H1 (cell line): Measurements from ENCODE around the gene RNF133. TPM values are rescaled to one million over a fixed set of nuclear protein-coding genes. Genes with fewer than 3 reads are reported as not detected.

ENCODE experiments used
- CTCF ChIA-PET: fragments of 300-600 bp; sonication (Branson Sonifier 250); formaldehyde crosslinking; loops from one replicate; lab custom pipeline; 2021; ENCODE audit not compliant: partially characterized antibody; lab: Charles Lee
- POLR2A ChIA-PET: fragments of 300-600 bp; sonication (Branson Sonifier 250); formaldehyde crosslinking; loops from one replicate; lab custom pipeline; 2021; ENCODE audit warnings: inconsistent platforms; ENCODE audit not compliant: partially characterized antibody; lab: Charles Lee
- DNase-seq, 2 experiments: peaks; one replicate each; pipeline versions ENCODE4 v3.0.0 to v3.0.0-alpha.2; 2010 to 2022; ENCODE audit warnings: low spot score in 2 of 2, low read depth in 1 of 2, mixed read lengths in 1 of 2
- FAIRE-seq: peaks from 2 replicates; lab custom pipeline; 2011; peaks lifted over from hg19 to GRCh38; lab: Jason Lieb, UNC
- H2AFZ ChIP-seq: 2 replicates; pipeline ENCODE4 v1.8.1; 2012; ENCODE audit warnings: low read length, inconsistent platforms
- H2AK5ac ChIP-seq: 2 replicates; pipeline ENCODE4 v1.6.1; 2013; ENCODE audit warnings: low read depth, low read length
- H2BK120ac ChIP-seq: replicated peaks from 2 replicates; pipeline ENCODE3; 2013; ENCODE audit warnings: low read depth, low read length, inconsistent platforms
- H2BK12ac ChIP-seq: 2 replicates; pipeline ENCODE4 v1.6.1; 2013; ENCODE audit warnings: low read depth, low read length
- H2BK15ac ChIP-seq: 2 replicates; pipeline ENCODE4 v1.6.1; 2013; ENCODE audit warnings: low read length
- H2BK20ac ChIP-seq: 2 replicates; pipeline ENCODE4 v1.6.1; 2013; ENCODE audit warnings: low read length
- H2BK5ac ChIP-seq: 2 replicates; pipeline ENCODE4 v1.6.1; 2013; ENCODE audit warnings: low read depth, low read length
- H3K14ac ChIP-seq: 2 replicates; pipeline ENCODE4 v1.6.1; 2013; ENCODE audit warnings: inconsistent platforms; ENCODE audit not compliant: insufficient read length
- H3K18ac ChIP-seq: 2 replicates; pipeline ENCODE4 v1.6.1; 2013; ENCODE audit warnings: low read length; ENCODE audit errors: extremely low read depth
- H3K23ac ChIP-seq: 2 replicates; pipeline ENCODE4 v1.6.1; 2013; ENCODE audit warnings: inconsistent platforms; ENCODE audit not compliant: insufficient read length
- H3K23me2 ChIP-seq: 2 replicates; pipeline ENCODE4 v1.6.1; 2013; ENCODE audit warnings: low read depth, low read length
- H3K27ac ChIP-seq: 2 replicates; pipeline ENCODE4 v1.6.1; 2011; ENCODE audit warnings: low read depth, low read length, inconsistent platforms
- H3K27me3 ChIP-seq, 4 experiments: replicated peaks in 1 of 4; 1 replicate in 1 of 4; 2 replicates in 3 of 4; pipeline versions ENCODE4 v1.6.1 to v1.8.1; 2011 to 2013; ENCODE audit warnings: low read length in 3 of 4, mild to moderate bottlenecking in 3 of 4, inconsistent platforms in 2 of 4, mixed read lengths in 2 of 4, moderate library complexity in 1 of 4; ENCODE audit not compliant: control insufficient read depth in 3 of 4, insufficient read depth in 3 of 4; ENCODE audit errors: extremely low read depth in 1 of 4
- H3K36me3 ChIP-seq, 4 experiments: 2 replicates each; pipeline versions ENCODE4 v1.6.1 to v1.8.1; 2011 to 2013; ENCODE audit warnings: mild to moderate bottlenecking in 4 of 4, low read length in 3 of 4, moderate library complexity in 2 of 4, control low read depth in 1 of 4, inconsistent platforms in 1 of 4; ENCODE audit not compliant: insufficient read depth in 4 of 4, control insufficient read depth in 2 of 4
- H3K4ac ChIP-seq: replicated peaks from 2 replicates; pipeline ENCODE3; 2013; ENCODE audit warnings: low read length, low read depth, mixed read lengths, inconsistent platforms; ENCODE audit not compliant: insufficient read length
- H3K4me1 ChIP-seq, 4 experiments: replicated peaks in 1 of 4; 1 replicate in 1 of 4; 2 replicates in 3 of 4; pipeline versions ENCODE4 v1.6.1 to v1.8.1; 2011 to 2013; ENCODE audit warnings: low read length in 3 of 4, inconsistent platforms in 2 of 4, mixed read lengths in 1 of 4; ENCODE audit not compliant: insufficient read depth in 4 of 4, control insufficient read depth in 3 of 4
- H3K4me2 ChIP-seq, 2 experiments: 2 replicates each; pipeline versions ENCODE4 v1.6.1 to v1.8.1; 2011 to 2013; ENCODE audit warnings: low read depth in 2 of 2, low read length in 2 of 2, control low read depth in 1 of 2, inconsistent platforms in 1 of 2, mild to moderate bottlenecking in 1 of 2; ENCODE audit not compliant: insufficient read depth in 1 of 2
- H3K4me3 ChIP-seq, 4 experiments: fragments of 200-600, 300-600 bp in 1 of 4; sonication (generic), shearing (Covaris generic), sonication (Bioruptor Twin) in 1 of 4; 2 replicates each; pipeline versions ENCODE4 v1.5.1 to v1.8.1; 2011 to 2016; ENCODE audit warnings: low read length in 4 of 4, low read depth in 3 of 4, control low read depth in 2 of 4, inconsistent platforms in 2 of 4, mild to moderate bottlenecking in 2 of 4, mixed read lengths in 1 of 4, moderate library complexity in 1 of 4; ENCODE audit not compliant: insufficient read depth in 2 of 4; ENCODE audit errors: extremely low read depth in 1 of 4
- H3K56ac ChIP-seq: replicated peaks from 2 replicates; pipeline ENCODE3; 2013; ENCODE audit warnings: low read depth, mild to moderate bottlenecking, mixed read lengths, low read length, inconsistent platforms; ENCODE audit not compliant: insufficient read length
- H3K79me1 ChIP-seq: 2 replicates; pipeline ENCODE4 v1.6.1; 2013; ENCODE audit warnings: low read depth, low read length, control low read depth
- H3K79me2 ChIP-seq, 2 experiments: 2 replicates each; pipeline versions ENCODE4 v1.6.1 to v1.8.1; 2012 to 2013; ENCODE audit warnings: low read length in 2 of 2, mild to moderate bottlenecking in 2 of 2, inconsistent platforms in 1 of 2; ENCODE audit not compliant: insufficient read depth in 2 of 2, control insufficient read depth in 1 of 2
- H3K9ac ChIP-seq, 4 experiments: replicated peaks in 1 of 4; 1 replicate in 1 of 4; 2 replicates in 3 of 4; pipeline versions ENCODE4 v1.6.1 to v1.8.1; 2011 to 2013; ENCODE audit warnings: low read depth in 3 of 4, low read length in 3 of 4, control low read depth in 2 of 4, mild to moderate bottlenecking in 2 of 4, moderate library complexity in 2 of 4, inconsistent platforms in 1 of 4; ENCODE audit errors: extremely low read depth in 1 of 4
- H3K9me3 ChIP-seq, 2 experiments: 2 replicates each; pipeline versions ENCODE4 v1.6.1 to v1.8.1; 2012 to 2013; ENCODE audit warnings: mild to moderate bottlenecking in 2 of 2, moderate library complexity in 2 of 2, control low read depth in 1 of 2, inconsistent platforms in 1 of 2, low read depth in 1 of 2, low read length in 1 of 2, mixed read lengths in 1 of 2; ENCODE audit not compliant: insufficient read depth in 2 of 2
- H4K20me1 ChIP-seq, 2 experiments: replicated peaks in 1 of 2; 2 replicates each; pipeline versions ENCODE3 to v1.8.1; 2011 to 2013; ENCODE audit warnings: inconsistent platforms in 2 of 2, low read length in 2 of 2, mild to moderate bottlenecking in 1 of 2; ENCODE audit not compliant: insufficient read depth in 2 of 2, control insufficient read depth in 1 of 2
- H4K5ac ChIP-seq: 2 replicates; pipeline ENCODE4 v1.6.1; 2013; ENCODE audit warnings: low read length, low read depth, mixed read lengths, inconsistent platforms; ENCODE audit not compliant: insufficient read length
- H4K8ac ChIP-seq: 2 replicates; pipeline ENCODE4 v1.8.0; 2013; ENCODE audit warnings: mild to moderate bottlenecking, moderate library complexity, low read length, inconsistent platforms; ENCODE audit not compliant: insufficient read depth; ENCODE audit errors: extremely low read depth
- H4K91ac ChIP-seq: replicated peaks from 2 replicates; pipeline ENCODE3; 2013; ENCODE audit warnings: low read length, mixed read lengths, inconsistent platforms; ENCODE audit not compliant: insufficient read length
- BRCA1 ChIP-seq: IDR thresholded peaks from 2 replicates; pipeline ENCODE4 v1.6.1; 2012; ENCODE audit warnings: low read depth, low read length, improper control_type of control experiment
- POU5F1 ChIP-seq: IDR thresholded peaks from 2 replicates; pipeline ENCODE4 v1.6.1; 2011; ENCODE audit warnings: low read depth, mild to moderate bottlenecking, low read length, moderate library complexity
- WGBS, 2 experiments: shearing (Covaris generic) in 1 of 2; methylation state at CpG; one replicate each; pipeline versions ENCODE4 v1.1.6 to v1.1.7; 2013 to 2015; ENCODE audit warnings: low lambda C conversion rate in 2 of 2, mixed read lengths in 2 of 2, inconsistent platforms in 1 of 2, low coverage in 1 of 2, missing lambda C conversion rate in 1 of 2; ENCODE audit not compliant: insufficient replicate concordance in 2 of 2, insufficient coverage in 1 of 2, insufficient read length in 1 of 2; ENCODE audit errors: extremely low coverage in 1 of 2, missing lambda C conversion rate in 1 of 2; 5-methylcytosine and 5-hydroxymethylcytosine counted together
- polyA plus RNA-seq, 7 experiments: library from polyadenylated mRNA; depleted of rRNA in 3 of 7; stranded (reverse) in 5 of 7; unstranded in 2 of 7; fragments of >200 nt in 5 of 7; fragments of 200-250 nt in 2 of 7; gene quantifications; 1 replicate in 5 of 7; 2 replicates in 1 of 7; 4 replicates in 1 of 7; pipeline versions ENCODE4 v1.2.1 to v1.2.3, GENCODE V29; 2011 to 2013; ENCODE audit warnings: missing spikeins in 2 of 7, mixed read lengths in 2 of 7
- total RNA-seq: library from RNA; stranded (reverse); fragmentation: NEBNext Ultra II Directional; extraction: Animal tissue kit (Norgen Biotek cat#: 25700); gene quantifications from 2 replicates; pipeline ENCODE4 v1.2.1, GENCODE V29; 2021

The RNF133 gene
- total and polyA plus RNA-seq, 2 of the 8 experiments (the other 6 are each of a cell fraction or from before 2014, with no cell fraction given), result 0.09 to 0.39 TPM

- Histone ChIP-seq H3K4ac (no peak overlapping the region), H3K27ac (no peak overlapping the region), H3K27me3 (no peaks in the 10 kb centered on the region), H4K8ac (no peak overlapping the region), H3K9me3 (no peaks in the 10 kb centered on the region), H2BK120ac (no peak overlapping the region), H4K20me1 (no peaks in the 10 kb centered on the region), H3K79me1 (no peaks in the 10 kb centered on the region), H3K23me2 (no peaks in the 10 kb centered on the region), H3K9ac (no peak overlapping the region), H3K36me3 (no peaks in the 10 kb centered on the region), H3K56ac (no peak overlapping the region), H3K23ac (no peak overlapping the region), H3K4me2 (no peak overlapping the region), H3K4me3 (no peak overlapping the region), H2AK5ac (no peak overlapping the region), H3K4me1 (no peaks in the 10 kb centered on the region), H2BK12ac (no peak overlapping the region), H2BK20ac (no peak overlapping the region), H2BK5ac (no peak overlapping the region), H3K79me2 (no peaks in the 10 kb centered on the region), H3K14ac (no peak overlapping the region), H4K5ac (no peak overlapping the region), H2AFZ (no peak overlapping the region), H2BK15ac (no peak overlapping the region), H4K91ac (no peak overlapping the region), H3K18ac (no peak overlapping the region)
- FAIRE-seq (no peak), DNase-seq (no peak)
- POLR2A ChIA-PET, result no interaction called here
- CTCF ChIA-PET, result no interaction called here
- 98% methylated on average over 2 of the region's 2 CpGs; no CpG with 5 or more reads in 1 of the 2 experiments for WGBS, 2 experiments
- TF ChIP-seq POU5F1 (no peak), BRCA1 (no peak)
Measured at GRCh38 chr7:122658856-122659255, 40.1 kb downstream of the RNF133 start.
